HUES48 (cell line): ENCODE measurements around the gene IVL.

Experiments used
- H3K27ac ChIP-seq: one replicate; pipeline ENCODE4 v1.7.0; 2013; ENCODE audit warnings: low read depth, low read length, inconsistent platforms
- H3K27me3 ChIP-seq: 2 replicates; pipeline ENCODE4 v1.6.1; 2013; ENCODE audit warnings: mild to moderate bottlenecking, low read length; ENCODE audit not compliant: control insufficient read depth, insufficient read depth
- H3K36me3 ChIP-seq: 2 replicates; pipeline ENCODE4 v1.6.1; 2013; ENCODE audit warnings: low read length; ENCODE audit not compliant: control insufficient read depth, insufficient read depth
- H3K4me1 ChIP-seq: 2 replicates; pipeline ENCODE4 v1.6.1; 2013; ENCODE audit warnings: mild to moderate bottlenecking, low read length; ENCODE audit not compliant: control insufficient read depth, insufficient read depth
- H3K4me3 ChIP-seq: 2 replicates; pipeline ENCODE4 v1.5.1; 2013; ENCODE audit warnings: mild to moderate bottlenecking, low read depth, low read length
- H3K9ac ChIP-seq: 2 replicates; pipeline ENCODE4 v1.6.1; 2013; ENCODE audit warnings: mild to moderate bottlenecking, low read depth, low read length, moderate library complexity
- H3K9me3 ChIP-seq: 2 replicates; pipeline ENCODE4 v1.6.1; 2013; ENCODE audit warnings: low read length; ENCODE audit not compliant: control insufficient read depth, insufficient read depth

The IVL gene

DNA sequence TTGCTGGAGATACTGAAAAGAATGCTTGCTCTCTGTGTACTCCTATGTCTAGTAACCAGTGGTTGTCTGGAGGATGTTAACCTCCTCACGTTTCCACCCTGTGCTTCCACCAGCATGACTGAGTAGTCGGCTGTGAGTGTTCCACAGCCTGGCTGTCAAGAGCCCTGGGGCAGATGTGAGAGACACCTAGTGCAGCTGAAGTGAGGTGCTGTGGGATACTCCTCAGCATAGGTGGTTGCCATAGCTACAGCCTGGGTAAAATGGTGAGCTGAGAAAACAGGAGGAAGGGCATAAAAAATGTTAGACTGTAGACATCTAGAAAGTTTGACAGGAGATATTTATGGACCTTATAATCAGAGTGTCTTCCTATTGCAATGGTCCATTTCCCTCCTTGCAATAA lies 15.8 kb downstream of the IVL start:
- H3K4me1 ChIP-seq, result no peaks in the 10 kb centered on the region

DNA sequence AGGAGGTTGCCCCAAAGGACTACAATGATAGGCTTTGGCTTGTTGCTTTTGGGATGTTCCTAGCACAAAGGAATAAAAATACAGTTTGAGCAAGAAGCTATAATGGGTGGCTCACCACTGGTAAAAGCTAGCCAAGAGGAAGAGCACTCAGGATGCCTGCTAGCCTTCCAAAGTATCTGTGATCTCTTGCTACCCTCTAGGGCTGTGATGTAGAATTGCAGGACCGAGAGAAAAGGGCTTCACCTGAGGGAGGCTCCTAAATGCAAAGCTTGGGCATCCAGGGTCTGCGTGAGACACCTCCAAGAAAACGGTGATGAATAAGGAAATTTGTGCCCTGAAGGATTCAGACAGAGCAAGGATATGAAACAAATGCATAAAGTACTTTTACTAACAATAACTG lies 17.7 kb downstream of the IVL start:
- Histone ChIP-seq H3K27me3 (no peaks in the 10 kb centered on the region), H3K4me1 (no peaks in the 10 kb centered on the region), H3K9ac (no peak overlapping the region), H3K4me3 (no peak overlapping the region), H3K9me3 (peaks cover 65% of the 10 kb centered on the region), H3K27ac (no peak overlapping the region), H3K36me3 (no peaks in the 10 kb centered on the region)

More for the DNA sequence above, 15.8 kb downstream of the IVL start:
- Histone ChIP-seq H3K36me3 (no peaks in the 10 kb centered on the region), H3K4me3 (no peak overlapping the region), H3K27me3 (no peaks in the 10 kb centered on the region), H3K9ac (no peak overlapping the region), H3K9me3 (peaks cover 63% of the 10 kb centered on the region), H3K27ac (no peak overlapping the region)

DNA sequence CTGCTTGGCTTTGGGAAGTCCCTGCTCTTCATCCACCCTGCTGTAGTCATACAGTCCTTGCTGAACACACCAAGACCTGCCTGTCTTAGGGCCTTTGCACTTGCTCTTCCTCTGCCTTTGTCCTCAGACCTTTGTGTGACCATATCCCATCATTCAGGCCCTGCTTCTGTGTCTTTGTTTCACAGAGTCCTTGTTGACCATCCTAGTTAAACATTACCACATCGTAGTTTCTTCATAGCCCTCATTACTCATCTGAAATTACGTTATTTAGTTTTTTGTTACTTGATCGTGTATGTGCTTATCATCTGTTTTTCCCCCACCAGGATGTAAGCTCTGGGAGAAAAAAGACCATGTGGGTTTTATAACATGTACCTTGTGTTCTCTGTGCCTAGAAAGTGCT lies 20.3 kb downstream of the IVL start:
- Histone ChIP-seq H3K4me3 (no peak overlapping the region), H3K9me3 (peaks cover 60% of the 10 kb centered on the region), H3K27me3 (no peaks in the 10 kb centered on the region), H3K9ac (no peak overlapping the region), H3K4me1 (no peaks in the 10 kb centered on the region), H3K36me3 (no peaks in the 10 kb centered on the region), H3K27ac (no peak overlapping the region)

DNA sequence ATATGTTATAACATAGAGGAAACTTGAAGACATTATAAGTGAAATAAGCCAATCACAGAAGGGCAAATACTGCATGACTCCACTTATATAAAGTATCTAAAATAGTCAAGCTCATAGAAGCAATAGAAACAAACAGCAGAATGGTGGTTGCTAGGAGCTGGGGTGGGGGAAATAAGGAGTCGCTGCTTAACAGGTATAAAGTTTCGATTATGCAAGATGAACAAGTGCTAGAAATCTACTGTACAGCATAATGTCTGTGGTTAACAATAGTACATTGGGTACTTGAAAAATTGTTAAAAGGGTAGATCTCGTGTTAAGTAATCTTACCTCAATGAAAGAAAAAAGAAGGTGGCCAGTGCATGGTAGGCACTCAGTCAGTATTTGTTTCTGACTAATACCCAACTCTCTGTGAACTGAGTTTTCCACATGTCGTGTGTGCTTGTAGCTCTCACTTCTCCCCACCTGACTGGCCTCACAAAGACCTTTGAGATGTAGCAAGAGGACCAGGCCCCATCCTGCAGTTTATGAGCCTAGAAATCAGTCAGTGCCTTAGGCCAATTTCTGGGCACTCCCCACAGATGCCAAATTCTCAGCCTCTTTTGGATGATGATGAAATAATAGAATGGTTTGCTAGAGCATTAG lies 23.9 kb downstream of the IVL start:
- no peaks in the 10 kb centered on the region for H3K4me1 ChIP-seq
- H3K9me3 ChIP-seq, result peaks cover 54% of the 10 kb centered on the region
- H3K4me3 ChIP-seq, result no peak overlapping the region
- no peaks in the 10 kb centered on the region for H3K27me3 ChIP-seq
- no peak overlapping the region for H3K9ac ChIP-seq
- H3K36me3 ChIP-seq, result no peaks in the 10 kb centered on the region
- no peak overlapping the region for H3K27ac ChIP-seq

DNA sequence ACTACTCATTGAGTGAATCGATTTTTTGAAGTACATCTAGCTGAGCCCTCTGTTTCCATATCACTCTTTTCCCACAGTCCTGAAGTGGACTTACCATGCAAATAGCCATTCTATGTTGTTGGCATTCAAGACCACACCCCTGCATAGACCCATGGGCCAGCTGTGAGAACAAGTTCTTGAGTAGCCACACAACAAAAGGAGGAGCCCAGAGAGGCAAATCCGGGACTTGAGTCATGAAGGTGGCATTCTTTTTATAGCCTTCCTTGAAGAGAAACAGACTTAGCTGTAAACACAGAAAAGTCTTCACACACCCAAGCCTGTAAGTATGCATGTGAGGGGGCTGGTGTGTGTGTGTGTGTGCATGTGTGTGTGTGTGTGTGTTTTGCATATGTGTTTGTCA lies 24.9 kb downstream of the IVL start:
- Histone ChIP-seq H3K27ac (no peak overlapping the region), H3K4me3 (no peak overlapping the region), H3K9me3 (peaks cover 53% of the 10 kb centered on the region), H3K9ac (no peak overlapping the region), H3K4me1 (no peaks in the 10 kb centered on the region), H3K27me3 (no peaks in the 10 kb centered on the region), H3K36me3 (no peaks in the 10 kb centered on the region)

DNA sequence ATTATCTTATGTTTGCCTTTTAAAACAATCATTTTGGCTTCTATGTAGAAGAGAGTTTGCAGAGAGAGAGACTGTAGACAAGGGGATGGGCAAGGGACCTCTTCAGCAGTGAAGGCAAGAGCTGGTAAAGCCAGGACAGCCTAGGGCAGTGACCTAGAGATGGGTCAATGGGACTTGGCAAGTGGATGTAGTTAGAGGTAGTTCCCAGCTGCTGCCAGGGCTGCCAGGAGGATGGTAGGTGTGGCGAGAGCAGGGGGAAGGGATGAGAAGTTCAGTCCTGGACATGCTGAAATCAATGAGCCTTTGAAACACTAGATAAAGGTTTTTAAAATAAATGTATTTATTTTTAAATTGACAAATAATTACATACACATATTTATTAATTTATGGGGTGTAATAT lies 32.3 kb downstream of the IVL start:
- H3K4me1 ChIP-seq, result no peaks in the 10 kb centered on the region
- H3K27me3 ChIP-seq, result no peaks in the 10 kb centered on the region
- no peak overlapping the region for H3K27ac ChIP-seq

DNA sequence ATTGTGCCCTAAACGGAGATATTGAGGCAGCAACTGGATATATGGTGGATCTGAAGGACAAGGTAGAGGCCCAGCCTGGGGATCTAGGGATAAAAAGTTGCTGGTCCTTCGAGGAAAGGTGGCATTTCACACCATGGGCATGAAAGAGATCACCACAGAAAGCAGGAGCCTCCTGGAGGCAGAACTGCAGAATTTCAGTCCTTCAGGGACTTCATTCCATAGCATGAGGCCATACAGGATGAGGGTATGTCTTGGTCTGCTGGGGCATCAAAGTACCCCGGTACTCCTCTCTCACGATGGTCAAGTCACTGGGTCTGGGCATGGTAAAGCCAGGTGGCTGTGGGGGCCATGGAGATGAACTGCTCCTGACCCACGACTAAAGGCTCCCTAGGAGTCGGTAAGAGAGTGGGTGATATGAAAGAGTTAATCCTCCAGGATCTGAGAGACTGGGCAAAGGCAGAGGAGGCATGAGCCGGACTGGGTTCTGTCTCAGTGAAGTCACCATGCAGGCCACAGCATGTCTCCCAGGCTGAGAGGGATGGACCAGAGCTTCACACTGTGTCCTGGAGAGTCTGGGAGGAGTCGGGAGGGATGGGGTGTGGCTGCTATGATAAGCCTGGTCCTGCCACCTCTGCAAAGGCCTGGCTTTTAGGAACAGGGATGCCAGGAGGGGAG lies 32.8 kb downstream of the IVL start:
- Histone ChIP-seq H3K9me3 (peaks cover 25% of the 10 kb centered on the region), H3K9ac (no peak overlapping the region), H3K4me3 (no peak overlapping the region), H3K36me3 (no peaks in the 10 kb centered on the region), H3K27me3 (no peaks in the 10 kb centered on the region), H3K4me1 (no peaks in the 10 kb centered on the region), H3K27ac (no peak overlapping the region)

More for the DNA sequence above, 32.3 kb downstream of the IVL start:
- Histone ChIP-seq H3K9ac (no peak overlapping the region), H3K9me3 (peaks cover 31% of the 10 kb centered on the region), H3K36me3 (no peaks in the 10 kb centered on the region), H3K4me3 (no peak overlapping the region)

DNA sequence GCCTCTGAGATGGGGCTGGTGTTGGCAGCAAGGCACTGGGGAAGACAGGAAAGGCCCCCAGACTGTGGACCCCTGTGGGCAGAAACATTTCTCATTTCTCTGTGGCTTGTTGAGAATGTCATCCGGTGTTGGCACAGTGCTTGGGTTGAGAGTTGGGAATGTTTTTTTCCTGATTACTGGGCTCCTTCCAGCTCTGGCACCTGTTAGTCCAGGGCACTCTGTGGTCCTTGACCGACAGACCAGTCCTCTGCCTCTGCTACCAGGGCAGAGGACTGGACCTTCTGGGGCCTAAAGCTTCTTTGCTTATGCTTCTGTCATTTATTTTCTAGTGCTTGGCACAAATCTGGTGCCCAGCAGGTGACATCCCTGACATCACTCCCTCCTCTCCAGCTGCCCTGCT lies 33.8 kb downstream of the IVL start:
- peaks cover 32% of the 10 kb centered on the region for H3K9me3 ChIP-seq
- no peaks in the 10 kb centered on the region for H3K4me1 ChIP-seq
- H3K27ac ChIP-seq, result no peak overlapping the region
- H3K36me3 ChIP-seq, result no peaks in the 10 kb centered on the region
- H3K9ac ChIP-seq, result no peak overlapping the region
- no peak overlapping the region for H3K4me3 ChIP-seq
- no peaks in the 10 kb centered on the region for H3K27me3 ChIP-seq

DNA sequence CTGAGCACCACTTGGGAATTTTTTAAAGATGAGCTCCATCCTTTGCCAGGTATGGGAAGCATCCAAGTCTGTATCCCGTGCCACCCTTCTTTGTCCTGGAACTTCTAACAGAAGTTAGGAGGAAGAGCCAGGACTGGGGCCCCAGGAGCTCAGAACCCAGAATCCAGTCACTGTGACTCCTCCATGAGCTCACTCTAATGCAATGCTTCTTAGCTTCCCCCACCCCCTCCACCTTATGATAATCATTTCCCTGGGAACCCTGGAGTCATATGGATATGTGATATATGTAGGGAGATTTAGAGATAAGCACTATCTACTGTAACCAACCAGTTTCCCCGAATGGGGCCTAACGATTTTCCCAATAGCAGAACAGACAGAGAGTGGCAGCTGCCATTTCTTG lies 37.9 kb downstream of the IVL start:
- no peak overlapping the region for H3K4me3 ChIP-seq
- H3K27ac ChIP-seq, result no peak overlapping the region
- no peak overlapping the region for H3K9ac ChIP-seq
- H3K27me3 ChIP-seq, result no peaks in the 10 kb centered on the region
- H3K36me3 ChIP-seq, result no peaks in the 10 kb centered on the region
- no peaks in the 10 kb centered on the region for H3K4me1 ChIP-seq
- H3K9me3 ChIP-seq, result peaks cover 51% of the 10 kb centered on the region

DNA sequence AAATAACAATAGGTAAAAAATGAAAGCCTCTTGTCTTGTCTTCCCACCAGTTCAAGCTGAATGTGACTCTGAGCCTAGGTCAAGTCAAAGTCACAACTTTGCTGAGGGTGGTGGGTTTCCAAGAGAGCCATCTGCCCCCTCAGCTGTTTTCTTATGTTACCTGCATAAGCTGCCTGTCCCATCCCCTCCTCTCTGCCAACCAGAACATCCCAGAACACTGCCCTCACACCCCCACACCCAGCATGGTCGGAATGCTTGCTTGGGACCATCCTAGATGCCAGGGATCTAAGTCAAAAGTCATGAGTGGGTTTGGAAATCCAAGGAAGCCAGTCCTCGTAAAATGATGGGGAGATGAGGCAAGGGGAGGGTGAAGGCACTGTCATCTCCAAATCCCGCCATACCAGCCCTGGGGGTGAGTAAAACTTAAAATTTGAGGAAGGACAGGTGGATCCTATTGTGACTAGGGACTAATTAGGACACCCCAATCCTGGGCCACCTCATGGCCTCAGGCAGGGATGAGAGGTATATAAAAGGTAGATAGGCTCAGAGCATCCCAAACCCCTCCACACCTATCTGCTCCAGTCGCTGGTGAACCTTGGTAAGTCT lies 38.4 kb downstream of the IVL start, which contains the start of gene SPRR5:
Gene SPRR5, plus strand, starts transcription at position 556 of the 606 bp plus-strand sequence. CDS start 1,349 bp downstream, outside the sequence.
- H3K36me3 ChIP-seq, result no peaks in the 10 kb centered on the region
- H3K4me1 ChIP-seq, result no peaks in the 10 kb centered on the region
- no peak within 1 kb of the TSS for H3K4me3 ChIP-seq
- H3K9ac ChIP-seq, result no peak within 1 kb of the TSS
- no peaks in the 10 kb centered on the region for H3K27me3 ChIP-seq
- H3K27ac ChIP-seq, result no peak within 1 kb of the TSS
- peaks cover 57% of the 10 kb centered on the region for H3K9me3 ChIP-seq

DNA sequence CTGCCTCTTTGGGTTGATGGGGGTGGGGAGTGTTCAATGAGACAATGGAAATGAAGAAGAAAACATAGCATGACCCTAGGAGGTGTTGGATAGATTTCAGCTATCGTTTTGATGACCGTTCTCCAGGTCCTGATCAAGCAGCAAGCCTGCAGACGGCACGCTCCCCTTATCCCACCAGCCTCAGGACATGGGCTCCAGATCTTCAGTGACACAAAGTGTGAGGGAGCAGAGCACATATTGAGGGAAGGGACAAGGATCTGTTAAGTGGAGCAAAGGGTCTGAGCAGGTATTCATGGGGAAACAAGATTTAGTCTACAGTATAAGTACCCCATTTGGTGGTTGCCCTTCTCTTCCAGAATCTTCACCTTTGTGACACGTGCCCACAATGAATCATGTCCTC lies 43.4 kb downstream of the IVL start:
- no peak overlapping the region for H3K4me3 ChIP-seq
- no peak overlapping the region for H3K27ac ChIP-seq
- peaks cover 60% of the 10 kb centered on the region for H3K9me3 ChIP-seq
- H3K4me1 ChIP-seq, result no peaks in the 10 kb centered on the region
- no peaks in the 10 kb centered on the region for H3K27me3 ChIP-seq
- no peak overlapping the region for H3K9ac ChIP-seq
- no peaks in the 10 kb centered on the region for H3K36me3 ChIP-seq
